GM23248 (cell line): Measurements from ENCODE around the gene SBF2.

Experiments
- EZH2 ChIP-seq: fragments of 200-600 bp; sonication (generic); IDR thresholded peaks from 2 replicates; pipeline ENCODE4 v1.6.1; 2018; ENCODE audit warnings: antibody characterized with exemption, mild to moderate bottlenecking; ENCODE audit not compliant: insufficient read depth, poor library complexity, severe bottlenecking
- EZH2phosphoT487 ChIP-seq: fragments of 200-600 bp; sonication (generic); IDR thresholded peaks from 2 replicates; pipeline ENCODE4 v1.6.1; 2018; ENCODE audit warnings: antibody characterized with exemption, moderate library complexity, mild to moderate bottlenecking, low read depth; ENCODE audit not compliant: insufficient read depth

- TF ChIP-seq EZH2 (no peak), EZH2phosphoT487 (no peak)
These were observed 371.2 kb downstream of the SBF2 start for GRCh38 chr11:9922806-9923205.
